SK-MEL-5 (cell line): ENCODE results near the gene OR52L1. TPM values are rescaled to one million over a fixed set of nuclear protein-coding genes. Genes with fewer than 3 reads are reported as not detected.
A peak's percentile ranks its signal among the peaks of the same experiment; 100 is the strongest.

Experiments
- DNase-seq: peaks from one replicate; pipeline ENCODE4 v3.0.0-alpha.2; 2016; ENCODE audit warnings: low read depth, low spot score
- in situ Hi-C: cut with HindIII; loops from 2 replicates; pipeline ENCODE4 v1.10.0; 2016; ENCODE audit warnings: low sequenced_read_pairs, high pct_unique_total_duplicates, low pct_unique_long_range_greater_than_20kb
- polyA plus RNA-seq, 2 experiments: library from polyadenylated mRNA; depleted of rRNA; stranded (reverse); fragments of >200 nt; gene quantifications; 2 replicates each; pipeline ENCODE4 v1.2.3, GENCODE V29; 2015
- total RNA-seq: library from RNA; depleted of rRNA; stranded (reverse); fragments of >200 nt; shearing (Covaris generic); gene quantifications from 2 replicates; pipeline ENCODE4 v1.2.3, GENCODE V29; 2014; rRNA removed

Gene OR52L1
- not detected in 2 replicates for total RNA-seq
- polyA plus RNA-seq (2015; cell fraction: cytosol; rRNA removed) = not detected in 2 replicates
- polyA plus RNA-seq (2015; cell fraction: nucleus; rRNA removed) = not detected in 2 replicates

DNA sequence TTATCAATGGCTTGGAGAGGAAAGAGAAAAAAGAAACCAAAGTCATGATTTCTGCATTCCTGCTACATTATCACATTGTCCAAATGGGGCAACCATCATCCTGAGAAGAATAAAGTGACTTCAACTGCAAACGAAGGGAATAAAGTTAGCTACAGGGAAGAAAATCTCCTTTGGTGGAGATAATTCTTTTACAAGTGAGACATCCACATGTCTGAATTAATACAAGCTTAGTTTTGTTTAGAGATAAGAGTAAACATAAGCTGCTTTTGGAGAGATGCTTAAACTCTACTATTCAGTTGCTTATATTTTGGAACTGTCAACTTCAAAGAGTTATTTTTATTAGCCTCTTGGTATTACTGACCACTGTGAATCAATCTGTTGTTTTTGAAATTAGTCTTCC, at the start of gene OR52L1:
TSS of gene OR52L1 (minus strand) at position 101 of the 400 bp plus-strand sequence. CDS start at position 46, 55 bp downstream.
- DNase-seq = no peak
- in situ Hi-C loops = no loop called here

DNA sequence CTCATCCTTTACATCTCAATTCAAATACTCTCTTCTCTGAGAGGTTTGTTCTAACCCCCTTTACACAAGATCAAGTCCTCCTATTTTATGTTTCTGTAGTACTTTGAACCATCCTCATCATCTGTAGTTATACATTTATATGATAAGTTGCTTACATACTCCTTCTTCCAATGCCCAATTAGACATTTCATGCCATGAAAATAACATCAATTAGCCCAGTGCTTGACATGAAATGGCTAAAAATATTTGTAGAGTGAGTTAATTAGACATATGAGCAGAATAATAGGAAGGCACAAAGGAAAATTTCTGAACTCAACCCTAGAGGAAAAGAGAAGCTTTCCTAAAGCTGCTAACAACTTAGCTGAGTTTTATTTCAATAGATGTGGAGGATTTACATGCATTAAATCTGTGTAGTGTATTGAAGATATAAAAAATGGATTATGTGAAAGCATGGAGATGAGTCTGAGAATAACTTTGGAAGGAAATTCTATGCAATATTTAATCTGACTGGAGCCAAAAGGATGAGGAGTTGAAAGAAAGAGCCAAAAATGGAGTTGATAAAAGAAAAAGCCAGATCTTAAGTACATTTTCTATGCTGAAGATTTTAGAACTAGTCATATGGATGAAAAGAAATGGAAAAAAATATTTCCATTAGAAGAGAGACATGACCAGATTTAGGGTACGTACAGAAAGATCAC, 44.1 kb upstream of the OR52L1 start, which contains the start of gene OR56A1:
TSS of gene OR56A1 (minus strand) at position 51 of the 698 bp plus-strand sequence. CDS start 3,066 bp downstream, outside the sequence.
- in situ Hi-C loops = no loop called here
- DNase-seq = no peak

- in situ Hi-C loops = no loop called here
- no peak for DNase-seq
Measured at GRCh38 chr11:6027501-6027900, 40.7 kb upstream of the OR52L1 start.

- in situ Hi-C loops = no loop called here
Measured at GRCh38 chr11:6025056-6025455, 38.3 kb upstream of the OR52L1 start.

GRCh38 chr11:6022956-6023355, 36.2 kb upstream of the OR52L1 start:
- in situ Hi-C loops = no loop called here
- DNase-seq = peak; percentile 65

More at GRCh38 chr11:6025056-6025455, 38.3 kb upstream of the OR52L1 start:
- no peak for DNase-seq

- DNase-seq = no peak
- in situ Hi-C loops = no loop called here
Measured at GRCh38 chr11:6013042-6013441, 26.3 kb upstream of the OR52L1 start.

GRCh38 chr11:6012035-6012668, 25.4 kb upstream of the OR52L1 start:
- in situ Hi-C loops = no loop called here
- DNase-seq = peak; percentile 26

DNA sequence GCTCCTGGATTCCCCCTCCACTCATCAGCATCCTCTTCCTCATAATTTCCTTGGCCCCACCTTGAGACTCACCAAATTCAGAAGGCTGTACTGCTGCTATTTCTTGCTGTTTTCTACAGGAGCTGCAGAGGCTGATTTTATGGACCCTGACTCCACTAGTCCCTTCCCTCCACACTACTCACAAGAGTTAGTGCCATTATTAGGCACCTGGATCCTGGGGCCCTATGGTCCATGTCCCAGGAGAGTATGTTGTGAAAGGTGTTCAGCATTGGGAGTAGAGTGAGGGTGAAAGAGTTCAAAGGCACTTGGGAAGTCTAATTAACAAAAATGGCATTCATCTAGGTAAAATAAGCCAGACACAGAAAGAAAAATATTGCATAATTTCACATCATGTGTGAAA, 20.1 kb upstream of the OR52L1 start, which contains the start of gene OR56A4:
TSS of gene OR56A4 (minus strand) at position 101 of the 400 bp plus-strand sequence. CDS start 3,954 bp downstream, outside the sequence.
- DNase-seq = no peak
- in situ Hi-C loops = no loop called here

- in situ Hi-C loops = no loop called here
- no peak for DNase-seq
Measured at GRCh38 chr11:6006395-6006794, 19.6 kb upstream of the OR52L1 start.

GRCh38 chr11:6002202-6002699, 15.5 kb upstream of the OR52L1 start:
- in situ Hi-C loops = no loop called here
- DNase-seq = no peak

- DNase-seq = no peak
- in situ Hi-C loops = no loop called here
Measured at GRCh38 chr11:5994791-5995190, 8.0 kb upstream of the OR52L1 start.

DNA sequence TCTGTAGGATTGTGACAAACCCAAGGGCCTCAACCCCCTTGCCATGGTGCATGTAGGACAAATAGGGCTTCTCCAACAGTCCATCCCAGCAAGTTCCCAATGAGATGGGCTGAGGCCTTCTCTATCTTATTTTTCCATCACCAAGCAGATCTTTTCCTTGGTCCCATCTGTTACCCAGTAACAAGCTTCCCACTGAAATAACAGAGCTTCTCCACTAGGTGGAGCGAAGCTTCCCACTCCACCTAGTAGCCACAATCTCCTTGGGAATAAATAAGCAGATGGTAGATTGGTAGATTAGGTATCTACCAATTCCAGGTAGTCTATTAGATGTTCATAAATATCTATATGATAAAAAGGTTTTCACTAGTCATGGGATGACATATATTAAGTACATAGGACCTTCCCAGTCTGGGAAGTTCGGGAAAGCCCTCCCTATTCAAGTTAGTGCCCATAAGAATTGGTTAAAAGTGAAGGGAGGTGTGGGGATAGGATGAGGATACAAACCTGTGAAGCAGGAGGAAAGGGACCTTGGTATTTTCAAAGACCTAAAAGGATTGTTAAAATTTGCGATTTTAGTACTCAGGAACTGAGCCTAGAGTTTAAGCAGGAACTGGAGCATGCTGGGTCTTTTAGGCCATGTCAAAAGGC, 5.9 kb upstream of the OR52L1 start:
- in situ Hi-C loops = no loop called here
- peak; percentile 61 for DNase-seq

DNA sequence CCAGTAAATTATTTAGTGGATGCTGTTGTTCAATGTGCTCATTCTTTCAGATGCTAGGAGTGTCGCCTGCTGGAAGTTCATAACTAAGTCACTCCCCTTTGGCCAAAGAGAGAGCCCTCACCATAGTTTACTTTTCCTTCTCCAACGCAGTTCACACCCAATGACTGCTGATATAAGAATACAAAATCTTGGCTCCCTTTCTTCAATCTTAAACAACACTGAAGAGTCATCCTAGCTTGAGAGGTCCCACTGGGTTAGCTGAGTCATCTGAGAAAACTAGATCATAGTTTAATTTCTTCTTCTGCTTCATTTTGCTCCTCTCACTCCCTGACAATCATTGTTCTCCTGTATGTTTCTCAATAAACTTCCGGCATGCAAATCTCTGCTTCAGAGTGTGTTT, 5.4 kb upstream of the OR52L1 start:
- in situ Hi-C loops = no loop called here
- no peak for DNase-seq

DNA sequence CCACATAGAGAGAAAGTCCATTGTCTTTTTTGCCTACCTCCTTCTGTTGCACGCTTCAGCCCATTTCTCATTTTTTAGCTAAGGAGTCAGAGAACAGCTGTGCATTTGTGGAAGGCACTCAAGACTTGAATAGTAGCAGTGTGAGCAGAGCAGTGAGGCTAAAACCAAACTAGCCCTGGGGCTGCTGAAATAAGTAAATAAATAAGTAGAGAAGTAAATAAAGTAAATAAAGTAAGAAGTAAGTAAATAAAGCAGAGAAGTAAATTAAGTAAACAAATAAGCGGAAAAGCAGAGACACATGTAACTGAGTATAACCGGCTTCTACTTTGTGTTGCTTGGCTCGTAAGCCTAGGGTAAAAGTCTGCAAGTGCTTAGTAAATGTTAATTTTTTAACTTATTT, 2.4 kb upstream of the OR52L1 start:
- DNase-seq = no peak
- in situ Hi-C loops = no loop called here

GRCh38 chr11:5983443-5983842, 3.3 kb downstream of the OR52L1 start:
- DNase-seq = peak; percentile 6
- in situ Hi-C loops = no loop called here

GRCh38 chr11:5973530-5973929, 13.3 kb downstream of the OR52L1 start:
- in situ Hi-C loops = no loop called here
- no peak for DNase-seq

- no peak for DNase-seq
- in situ Hi-C loops = no loop called here
Measured at GRCh38 chr11:5968394-5968793, 18.4 kb downstream of the OR52L1 start, which contains the start of gene OR56A5. OR56A5 (minus strand) TSS chr11:5968494; CDS start chr11:5968494, 0 bp downstream.

DNA sequence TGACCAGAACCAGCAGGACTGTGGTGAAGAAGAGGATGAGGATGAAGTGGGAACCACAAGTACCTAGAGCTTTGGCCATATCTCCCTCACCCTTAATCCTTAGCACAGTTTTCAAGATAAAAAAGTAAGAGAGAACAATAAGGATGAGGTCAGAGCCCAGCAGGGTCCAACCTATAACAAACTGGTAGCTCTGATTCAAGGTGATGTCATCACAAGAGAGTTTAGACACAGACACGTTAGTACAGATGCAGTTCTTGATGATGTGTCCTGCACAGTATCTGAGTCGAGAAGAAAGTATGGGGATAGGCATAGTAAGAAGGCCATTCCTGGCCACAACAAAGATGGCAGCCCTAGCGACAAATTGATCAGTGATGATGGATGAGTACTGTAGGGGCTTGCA, 19.1 kb downstream of the OR52L1 start:
- in situ Hi-C loops = no loop called here
- DNase-seq = no peak
